Prostate gland (tissue), 2 donors: Measurements from ENCODE around the gene GRAMD1A. TPM values are rescaled to one million over a fixed set of nuclear protein-coding genes. Genes with fewer than 3 reads are reported as not detected.

Experiments
- DNase-seq: peaks from one replicate; pipeline ENCODE4 v3.0.0-alpha.2; 2019; ENCODE audit warnings: low spot score
- H3K27ac ChIP-seq, 2 donors: fragments of 200-600 bp; sonication (generic); 2 replicates each; pipeline ENCODE4 v1.5.1; 2017 to 2019
- H3K27me3 ChIP-seq: fragments of 200-600 bp; sonication (generic); replicated peaks from 2 replicates; pipeline ENCODE4 v1.5.1; 2019; ENCODE audit not compliant: insufficient read depth
- H3K36me3 ChIP-seq, 2 donors: fragments of 200-600 bp; sonication (generic); 1 replicate in 1 of 2; 2 replicates in 1 of 2; pipeline versions ENCODE4 v1.5.1 to v1.8.1; 2017 to 2019
- H3K4me1 ChIP-seq: fragments of 200-600 bp; sonication (generic); replicated peaks from 2 replicates; pipeline ENCODE4 v1.5.1; 2019
- H3K4me3 ChIP-seq, 2 donors: fragments of 200-600 bp; sonication (generic); 2 replicates each; pipeline ENCODE4 v1.5.1; 2017 to 2019
- H3K9me3 ChIP-seq: fragments of 200-600 bp; sonication (generic); 2 replicates; pipeline ENCODE4 v1.5.1; 2017
- POLR2A ChIP-seq: fragments of 450-650 bp; IDR thresholded peaks from one replicate; pipeline ENCODE4 v1.6.1; 2016; ENCODE audit warnings: antibody characterized with exemption, mild to moderate bottlenecking
- POLR2AphosphoS5 ChIP-seq: sonication (generic); formaldehyde crosslinking; IDR thresholded peaks from one replicate; pipeline ENCODE4 v1.6.1; 2017; ENCODE audit warnings: antibody characterized with exemption
- WGBS: methylation state at CpG from one replicate; pipeline ENCODE4 v1.1.5; 2018; 5-methylcytosine and 5-hydroxymethylcytosine counted together
- intact Hi-C: fragments of 100-400 bp; cut with DNase I; formaldehyde crosslinking; loops from one replicate; pipeline ENCODE4 v1.14.2; 2022
- total RNA-seq, 2 donors: library from RNA; depleted of rRNA; stranded (reverse); fragments of >200 nt; gene quantifications; one replicate each; pipeline ENCODE4 v1.1.0, GENCODE V29; 2016
- TF ChIP-seq, protein P1 (sequence below), 4 experiments: fragments of 200-600 bp in 2 of 4; fragments of 450-650 bp in 2 of 4; sonication (generic) in 2 of 4; IDR thresholded peaks; 1 replicate in 3 of 4; 2 replicates in 1 of 4; pipeline ENCODE4 v1.5.1; 2016 to 2019; ENCODE audit warnings: antibody characterized with exemption in 4 of 4, mild to moderate bottlenecking in 2 of 4, moderate library complexity in 2 of 4

The GRAMD1A gene
- total RNA-seq, 2 donors from 2014 or later = 32.2 to 120 TPM

DNA sequence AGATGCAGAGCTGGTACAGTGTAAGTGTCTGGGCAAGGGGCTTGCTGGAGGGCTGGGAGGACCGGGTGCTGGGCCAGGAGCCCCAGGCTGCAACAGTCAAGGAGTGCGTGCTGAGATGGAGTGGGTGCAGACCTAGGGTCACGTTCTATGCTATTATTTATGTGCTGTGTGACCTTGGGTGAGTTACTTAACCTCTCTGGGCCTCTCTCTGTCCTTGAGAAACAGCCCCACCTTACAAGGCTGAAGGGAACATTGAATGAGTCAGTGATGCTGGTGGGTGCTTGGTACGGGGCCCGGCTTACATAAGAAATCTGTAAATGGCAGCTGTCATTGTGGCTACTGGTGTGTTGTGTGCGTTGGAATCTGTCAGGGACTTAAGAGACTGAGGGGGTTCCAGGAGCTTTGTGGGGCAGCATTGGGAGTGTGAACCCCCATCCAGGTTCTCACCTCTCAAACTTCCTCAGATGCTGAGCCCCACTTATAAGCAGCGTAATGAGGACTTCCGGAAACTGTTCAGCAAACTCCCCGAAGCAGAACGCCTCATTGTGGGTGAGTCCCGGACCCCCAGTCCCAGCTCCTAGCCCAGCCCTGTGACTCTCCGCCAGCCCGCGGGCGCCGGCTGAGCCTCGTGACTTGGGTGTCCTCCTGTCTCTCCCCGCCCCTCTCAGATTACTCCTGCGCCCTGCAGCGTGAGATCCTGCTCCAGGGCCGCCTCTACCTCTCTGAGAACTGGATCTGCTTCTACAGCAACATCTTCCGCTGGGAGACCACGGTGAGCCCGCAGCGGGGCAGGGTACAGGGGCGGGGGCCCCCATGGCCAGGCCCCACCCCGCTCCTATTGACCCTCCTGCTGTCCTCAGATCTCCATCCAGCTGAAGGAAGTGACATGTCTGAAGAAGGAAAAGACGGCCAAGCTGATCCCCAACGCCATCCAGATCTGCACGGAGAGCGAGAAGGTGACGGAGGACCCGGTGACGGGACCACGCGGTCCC is 9.6 kb downstream of the GRAMD1A start:
- Histone ChIP-seq H3K27ac (no peak overlapping the region), H3K9me3 (no peaks in the 10 kb centered on the region), H3K4me3 (no peak overlapping the region), H3K36me3 (peaks cover 0 to 9% of the 10 kb centered on the region in 2 donors), H3K4me1 (peaks cover 15% of the 10 kb centered on the region), H3K27me3 (no peaks in the 10 kb centered on the region)
- TF ChIP-seq, protein P1, sequence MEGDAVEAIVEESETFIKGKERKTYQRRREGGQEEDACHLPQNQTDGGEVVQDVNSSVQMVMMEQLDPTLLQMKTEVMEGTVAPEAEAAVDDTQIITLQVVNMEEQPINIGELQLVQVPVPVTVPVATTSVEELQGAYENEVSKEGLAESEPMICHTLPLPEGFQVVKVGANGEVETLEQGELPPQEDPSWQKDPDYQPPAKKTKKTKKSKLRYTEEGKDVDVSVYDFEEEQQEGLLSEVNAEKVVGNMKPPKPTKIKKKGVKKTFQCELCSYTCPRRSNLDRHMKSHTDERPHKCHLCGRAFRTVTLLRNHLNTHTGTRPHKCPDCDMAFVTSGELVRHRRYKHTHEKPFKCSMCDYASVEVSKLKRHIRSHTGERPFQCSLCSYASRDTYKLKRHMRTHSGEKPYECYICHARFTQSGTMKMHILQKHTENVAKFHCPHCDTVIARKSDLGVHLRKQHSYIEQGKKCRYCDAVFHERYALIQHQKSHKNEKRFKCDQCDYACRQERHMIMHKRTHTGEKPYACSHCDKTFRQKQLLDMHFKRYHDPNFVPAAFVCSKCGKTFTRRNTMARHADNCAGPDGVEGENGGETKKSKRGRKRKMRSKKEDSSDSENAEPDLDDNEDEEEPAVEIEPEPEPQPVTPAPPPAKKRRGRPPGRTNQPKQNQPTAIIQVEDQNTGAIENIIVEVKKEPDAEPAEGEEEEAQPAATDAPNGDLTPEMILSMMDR (IDR thresholded peaks at IDR 0.05) = no peak
- TF ChIP-seq POLR2A = no peak
- no peak for TF ChIP-seq POLR2AphosphoS5
- WGBS = 88% methylated on average over 35 of the region's 36 CpGs
- intact Hi-C loops = no loop called here
- no peak for DNase-seq

DNA sequence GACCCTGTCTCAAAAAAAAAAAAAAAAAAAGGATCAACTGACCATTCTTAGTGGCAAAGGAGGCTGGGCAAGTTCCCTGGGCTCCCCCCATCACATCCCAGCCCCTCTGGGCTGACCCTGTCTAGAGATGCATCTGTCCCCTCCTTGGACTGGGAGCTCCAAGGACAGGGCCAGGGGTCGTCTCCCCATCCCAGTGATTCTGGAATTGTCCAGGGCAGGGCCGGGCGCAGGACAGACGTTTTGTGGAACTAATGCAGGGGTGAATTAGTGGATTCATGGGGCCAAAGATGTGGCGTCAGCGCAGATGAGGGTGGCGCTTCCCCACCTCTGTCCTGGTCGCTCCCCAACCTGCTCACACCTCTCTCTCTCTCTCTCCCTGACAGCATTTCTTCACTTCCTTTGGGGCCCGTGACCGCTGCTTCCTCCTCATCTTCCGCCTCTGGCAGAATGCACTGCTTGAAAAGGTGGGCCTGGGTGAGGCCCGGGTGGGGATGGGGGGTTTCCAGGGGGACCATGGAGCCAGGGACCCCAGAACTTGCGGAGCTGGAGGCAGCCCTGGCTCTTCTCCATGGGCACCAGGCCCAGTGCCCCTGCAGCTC is 11.1 kb downstream of the GRAMD1A start:
- H3K27ac ChIP-seq = no peak overlapping the region
- H3K9me3 ChIP-seq = no peaks in the 10 kb centered on the region
- no peaks in the 10 kb centered on the region for H3K27me3 ChIP-seq
- peaks cover 4% of the 10 kb centered on the region for H3K4me1 ChIP-seq
- no peak overlapping the region for H3K4me3 ChIP-seq
- 79% methylated on average over 13 of the region's 13 CpGs for WGBS
- no peak for DNase-seq
- intact Hi-C loops = no loop called here
- peaks cover 4 to 9% of the 10 kb centered on the region in 2 donors for H3K36me3 ChIP-seq
- TF ChIP-seq POLR2AphosphoS5 (no peak), POLR2A (no peak)
- TF ChIP-seq, protein P1 (IDR thresholded peaks at IDR 0.05) = no peak

- intact Hi-C loops = loop anchor here (2.0 kb wide), 1 partner anchor 39 kb away; no protein-coding TSS in a partner anchor
- peaks cover 4 to 9% of the 10 kb centered on the region in 2 donors for H3K36me3 ChIP-seq
- H3K9me3 ChIP-seq = no peaks in the 10 kb centered on the region
- no peak overlapping the region for H3K27ac ChIP-seq
- no peak overlapping the region for H3K4me3 ChIP-seq
- H3K4me1 ChIP-seq = no peaks in the 10 kb centered on the region
- H3K27me3 ChIP-seq = no peaks in the 10 kb centered on the region
- 89% methylated on average over 18 of the region's 18 CpGs for WGBS
- TF ChIP-seq POLR2A = no peak
- no peak for TF ChIP-seq POLR2AphosphoS5
- TF ChIP-seq, protein P1 (IDR thresholded peaks at IDR 0.05) = no peak
- DNase-seq = no peak
Observed at GRCh38 chr19:35011737-35012682, 11.9 kb downstream of the GRAMD1A start.

DNA sequence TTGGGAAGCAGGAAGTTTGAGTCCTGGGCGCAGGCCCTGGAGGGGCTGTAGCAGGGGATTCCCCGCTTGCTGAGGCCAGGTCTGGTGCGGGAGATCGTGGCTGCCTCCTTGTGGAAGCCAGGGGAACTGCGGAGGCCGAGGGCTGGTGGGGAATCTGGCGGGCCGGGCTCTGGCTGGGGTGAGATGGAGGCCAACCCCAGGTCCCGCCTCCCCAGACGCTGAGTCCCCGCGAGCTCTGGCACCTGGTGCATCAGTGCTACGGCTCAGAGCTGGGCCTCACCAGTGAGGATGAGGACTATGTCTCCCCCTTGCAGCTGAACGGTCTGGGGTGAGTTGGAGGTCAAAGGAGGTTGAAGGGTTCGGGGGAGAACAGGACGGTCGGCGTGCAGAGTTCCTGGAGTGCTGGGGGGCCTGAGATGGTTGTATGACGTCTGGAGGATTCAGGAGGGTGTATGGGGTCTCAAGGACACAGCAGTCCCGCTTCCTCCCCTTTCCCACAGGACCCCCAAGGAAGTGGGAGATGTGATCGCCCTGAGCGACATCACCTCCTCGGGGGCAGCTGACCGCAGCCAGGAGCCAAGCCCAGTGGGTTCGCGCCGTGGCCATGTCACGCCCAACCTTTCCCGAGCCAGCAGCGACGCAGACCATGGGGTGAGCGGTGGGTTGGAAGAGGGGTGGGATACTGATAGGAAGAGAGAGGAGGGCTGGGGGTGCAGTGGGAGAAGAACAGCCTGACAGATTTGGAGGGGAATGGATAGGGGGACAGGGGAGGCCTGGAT is 13.1 kb downstream of the GRAMD1A start:
- peak; percentile 64 for DNase-seq
- 51% methylated on average over 31 of the region's 32 CpGs for WGBS

More for the DNA sequence above, 13.1 kb downstream of the GRAMD1A start:
- Histone ChIP-seq H3K4me1 (no peaks in the 10 kb centered on the region), H3K27me3 (no peaks in the 10 kb centered on the region), H3K27ac (no peak overlapping the region), H3K9me3 (no peaks in the 10 kb centered on the region), H3K4me3 (no peak overlapping the region), H3K36me3 (peaks cover 9 to 11% of the 10 kb centered on the region in 2 donors)
- TF ChIP-seq POLR2AphosphoS5 (peak; percentile 68), POLR2A (no peak)
- TF ChIP-seq, protein P1 (IDR thresholded peaks at IDR 0.05) = peak; percentile 93 to 98 (median 96)
- intact Hi-C loops = loop anchor here (2.0 kb wide), 1 partner anchor 40 kb away; no protein-coding TSS in a partner anchor
